ENCODE measurements around the gene TANGO6.
A peak's percentile ranks its signal among the peaks of the same experiment; 100 is the strongest.

The TANGO6 gene

GRCh38 chr16:68907297-68907696 is 64.0 kb downstream of the TANGO6 start:
- DNase-seq (ENCODE audit: low spot score) (no peak), FAIRE-seq (no peak)

GRCh38 chr16:68907781-68908181 is 64.5 kb downstream of the TANGO6 start:
- DNase-seq (ENCODE audit: low spot score) (no peak), FAIRE-seq (no peak)

DNA sequence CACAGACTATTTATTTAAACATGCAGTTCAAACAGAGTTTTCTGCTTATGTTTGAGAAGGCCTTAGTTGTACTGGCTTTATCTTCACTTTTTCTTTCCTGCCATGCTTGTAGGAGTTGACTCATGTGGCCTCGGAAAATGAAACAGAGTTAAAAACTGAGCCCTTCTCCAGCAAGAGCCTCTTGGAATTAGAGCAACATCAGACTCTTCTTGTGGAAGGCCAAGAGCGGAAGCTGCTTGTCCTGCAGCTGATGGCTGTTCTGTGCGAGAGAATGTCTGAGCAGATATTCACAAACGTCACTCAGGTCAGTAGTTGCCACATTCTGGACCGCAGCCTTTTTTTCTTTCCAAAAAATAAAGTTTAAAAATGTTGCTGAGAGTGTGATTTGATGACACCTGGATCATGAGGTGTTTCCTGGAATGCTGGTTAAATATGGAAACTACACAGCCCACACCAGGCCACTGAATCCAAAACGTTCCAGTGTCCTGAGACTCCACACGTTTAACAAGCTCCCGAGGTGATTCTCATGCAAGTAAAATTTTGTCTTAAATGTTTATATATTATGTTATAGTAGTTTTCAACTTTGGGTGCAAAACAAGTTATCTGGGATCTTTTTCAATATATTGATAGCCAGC is 65.9 kb downstream of the TANGO6 start:
- no peak for FAIRE-seq
- no peak for DNase-seq (ENCODE audit: low spot score)

GRCh38 chr16:68910051-68910450 is 66.7 kb downstream of the TANGO6 start:
- FAIRE-seq (no peak), DNase-seq (ENCODE audit: low spot score) (no peak)

GRCh38 chr16:68915589-68915988 is 72.3 kb downstream of the TANGO6 start:
- DNase-seq (ENCODE audit: low spot score): no peak
- no peak for FAIRE-seq

- FAIRE-seq: no peak
- no peak for DNase-seq (ENCODE audit: low spot score)
Measured at GRCh38 chr16:68917541-68917940, 74.2 kb downstream of the TANGO6 start.

- no peak for FAIRE-seq
- no peak for DNase-seq (ENCODE audit: low spot score)
Measured at GRCh38 chr16:68920349-68920748, 77.0 kb downstream of the TANGO6 start.

DNA sequence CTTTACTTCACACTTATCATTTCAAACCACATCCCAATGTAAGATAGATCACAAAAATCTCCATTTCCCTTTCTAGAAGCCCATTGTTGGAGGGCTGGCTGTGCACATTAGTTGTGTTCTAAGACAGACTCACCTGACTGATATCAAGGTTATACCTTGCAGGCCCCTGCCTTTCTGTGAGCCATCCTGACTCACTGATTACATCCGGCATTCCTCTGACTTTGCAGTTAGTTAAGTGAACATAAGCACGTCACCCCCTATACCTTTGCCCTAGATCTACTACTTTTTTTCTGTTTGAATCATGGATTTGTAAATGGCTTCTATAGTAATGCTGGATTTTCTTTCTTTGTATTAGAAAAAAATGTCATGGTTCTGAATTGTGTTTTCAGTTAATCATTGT is 78.3 kb downstream of the TANGO6 start:
- peak; percentile 94 for FAIRE-seq
- DNase-seq (ENCODE audit: low spot score): peak; percentile 92

GRCh38 chr16:68923116-68923515 is 79.8 kb downstream of the TANGO6 start:
- no peak for DNase-seq (ENCODE audit: low spot score)
- no peak for FAIRE-seq

DNA sequence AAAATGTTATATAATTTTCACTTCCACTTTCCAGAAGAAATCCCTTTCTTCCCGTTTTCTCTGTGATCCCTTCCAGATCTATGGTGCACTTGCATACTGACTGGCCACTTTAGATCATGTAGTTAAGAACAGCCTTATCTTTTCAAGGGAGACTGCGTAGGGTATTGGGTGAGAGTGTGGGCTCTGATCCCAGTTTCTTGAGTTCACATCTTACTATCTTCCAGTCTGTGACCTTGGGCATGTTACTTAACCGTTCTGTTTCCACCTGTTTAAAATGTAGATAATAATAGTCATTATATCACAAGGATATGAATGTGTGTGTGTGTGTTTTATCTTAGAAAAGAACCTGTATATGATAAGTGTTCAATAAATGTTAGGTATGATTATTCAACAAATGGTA is 83.7 kb downstream of the TANGO6 start:
- DNase-seq (ENCODE audit: low spot score) (no peak), FAIRE-seq (no peak)

DNA sequence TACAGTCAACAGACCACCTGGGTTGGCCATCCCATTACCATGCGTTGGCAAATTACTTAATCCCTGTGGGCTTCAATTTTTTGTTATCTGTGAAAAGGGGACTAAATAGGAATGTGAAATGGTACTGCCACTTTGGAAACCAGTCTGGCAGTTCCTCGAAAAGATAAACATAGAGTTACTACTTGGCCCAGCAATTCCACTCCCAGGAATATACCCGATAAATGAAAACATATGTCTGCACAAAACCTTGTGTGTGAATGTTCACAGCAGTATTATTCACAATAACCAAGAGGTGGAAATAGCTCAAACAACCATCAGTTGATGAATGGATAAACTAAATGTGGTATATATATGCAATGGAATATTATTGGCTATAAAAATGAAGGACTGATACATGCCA is 87.9 kb downstream of the TANGO6 start:
- DNase-seq (ENCODE audit: low spot score) (no peak), FAIRE-seq (no peak)

- FAIRE-seq: no peak
Measured at GRCh38 chr16:68934402-68934801, 91.1 kb downstream of the TANGO6 start.

GRCh38 chr16:68935008-68935407 is 91.7 kb downstream of the TANGO6 start:
- FAIRE-seq (no peak), DNase-seq (ENCODE audit: low spot score) (no peak)

More at GRCh38 chr16:68934402-68934801, 91.1 kb downstream of the TANGO6 start:
- DNase-seq (ENCODE audit: low spot score): no peak

GRCh38 chr16:68936736-68937631 is 93.7 kb downstream of the TANGO6 start:
- FAIRE-seq: no peak
- DNase-seq (ENCODE audit: low spot score): no peak

GRCh38 chr16:68939692-68940320 is 96.5 kb downstream of the TANGO6 start:
- FAIRE-seq (no peak), DNase-seq (ENCODE audit: low spot score) (no peak)

DNA sequence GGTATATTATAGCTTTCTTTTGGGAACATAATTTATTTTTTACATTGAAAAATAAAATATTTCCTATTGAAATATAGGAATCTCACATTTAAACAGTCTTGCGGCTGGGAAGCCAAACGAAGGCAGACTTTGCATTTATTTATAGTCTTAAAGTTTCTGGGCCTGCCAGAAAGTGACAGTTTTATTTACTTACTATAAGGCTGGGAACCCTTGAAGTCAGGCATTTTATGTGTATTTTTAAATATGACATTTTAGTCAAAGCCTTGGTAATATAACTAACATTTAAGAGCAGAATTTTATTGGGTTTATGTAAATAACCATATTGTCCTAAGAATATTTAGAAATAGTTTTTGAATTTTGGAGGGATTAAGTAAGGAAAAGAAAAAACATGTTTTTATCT is 97.5 kb downstream of the TANGO6 start:
- no peak for FAIRE-seq
- DNase-seq (ENCODE audit: low spot score): no peak

- FAIRE-seq (no peak), DNase-seq (ENCODE audit: low spot score) (no peak)
Measured at GRCh38 chr16:68943961-68944360, 100.6 kb downstream of the TANGO6 start.

DNA sequence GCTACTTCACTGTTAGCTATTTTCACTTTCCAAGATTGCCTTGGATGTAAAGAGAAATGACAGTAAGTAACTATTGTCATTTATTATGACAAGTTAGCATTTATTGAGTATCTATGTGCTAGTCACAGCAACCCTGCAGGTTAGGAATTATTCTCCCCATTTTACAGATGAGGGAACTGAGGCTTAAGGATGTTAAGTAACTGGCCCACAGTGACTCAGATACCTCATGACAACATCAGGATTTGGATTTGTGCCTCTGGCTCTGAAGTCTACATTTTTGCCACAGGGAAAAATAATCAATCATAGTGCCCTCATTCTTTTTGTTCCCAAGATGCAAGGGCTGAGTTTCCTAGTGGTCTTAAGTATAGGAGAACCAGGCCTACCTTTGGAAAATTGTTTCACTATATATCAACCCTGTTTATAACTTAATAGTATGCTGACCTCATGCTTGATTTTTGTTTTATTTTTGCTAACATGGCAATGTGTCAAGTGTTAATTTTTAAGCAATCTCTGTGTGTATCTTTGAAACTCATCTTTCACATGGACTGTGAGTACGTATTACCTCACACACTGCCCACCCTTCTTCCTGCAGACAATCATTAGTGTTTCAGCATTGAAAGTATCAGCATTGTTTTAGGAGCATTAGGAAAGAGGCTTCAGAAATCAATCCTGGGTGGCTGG is 105.0 kb downstream of the TANGO6 start:
- peak; percentile 16 for DNase-seq (ENCODE audit: low spot score)

GRCh38 chr16:68951991-68952877 is 108.9 kb downstream of the TANGO6 start:
- DNase-seq (ENCODE audit: low spot score) (no peak), FAIRE-seq (peak; percentile 8)

More for the DNA sequence above, 105.0 kb downstream of the TANGO6 start:
- FAIRE-seq: no peak

GRCh38 chr16:68954911-68955635 is 111.7 kb downstream of the TANGO6 start:
- DNase-seq (ENCODE audit: low spot score) (no peak), FAIRE-seq (no peak)
